Measurements from ENCODE around the gene SRR. TPM values are rescaled to one million over a fixed set of nuclear protein-coding genes. Genes with fewer than 3 reads are reported as not detected.

Gene SRR
- polyA plus RNA-seq, 1 donor: 21.0 TPM

- DNase-seq (ENCODE audit: low read depth): no peak
Measured at GRCh38 chr17:2371183-2372130, 67.7 kb downstream of the SRR start.

DNA sequence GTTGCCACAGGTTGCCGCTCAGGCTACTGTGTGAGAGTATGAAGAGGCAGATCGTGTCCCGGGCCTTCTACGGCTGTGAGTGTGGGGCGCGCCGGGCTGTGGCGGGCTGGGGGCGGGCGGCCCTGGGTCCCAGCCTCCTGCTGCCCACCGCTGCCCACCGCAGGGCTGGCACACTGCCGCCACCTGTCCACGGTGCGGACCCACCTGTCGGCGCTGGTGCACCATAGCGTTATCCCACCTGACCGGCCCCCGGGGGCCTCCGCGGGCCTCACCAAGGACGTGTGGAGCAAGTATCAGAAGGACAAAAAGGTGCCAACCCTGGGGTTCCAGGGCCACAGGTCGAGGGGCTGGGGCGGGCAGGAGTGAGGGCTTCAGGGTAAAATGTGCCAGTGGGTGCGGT, 68.4 kb downstream of the SRR start:
- no peak for DNase-seq (ENCODE audit: low read depth)

- no peak for DNase-seq (ENCODE audit: low read depth)
Measured at GRCh38 chr17:2372681-2373080, 68.9 kb downstream of the SRR start.

GRCh38 chr17:2373179-2373578, 69.4 kb downstream of the SRR start:
- no peak for DNase-seq (ENCODE audit: low read depth)

Other genes with a start within 250 kb of the SRR start
- gene HIC1, start 248.8 kb upstream of the SRR start, polyA plus RNA-seq (ENCODE audit: insufficient read length): 34.5 TPM
- gene SMG6, start 165 bp upstream of the SRR start, polyA plus RNA-seq (ENCODE audit: insufficient read length): 16.5 TPM
- 35.0 TPM for gene TSR1, start 32.5 kb downstream of the SRR start, polyA plus RNA-seq (ENCODE audit: insufficient read length)
- 42.4 TPM for gene SGSM2, start 33.6 kb downstream of the SRR start, polyA plus RNA-seq (ENCODE audit: insufficient read length)
- gene MNT, start 97.1 kb downstream of the SRR start, polyA plus RNA-seq (ENCODE audit: insufficient read length): 17.6 TPM
- 20.0 TPM for gene METTL16, start 207.9 kb downstream of the SRR start, polyA plus RNA-seq (ENCODE audit: insufficient read length)